Fibroblast of lung (primary cell): Measurements from ENCODE around the gene PHYHD1.

Experiments
- EZH2 ChIP-seq: IDR thresholded peaks from 2 replicates; pipeline ENCODE4 v1.5.1; 2012; ENCODE audit warnings: low read length, control low read depth, mild to moderate bottlenecking; ENCODE audit errors: missing control alignments
- TF ChIP-seq, protein P1 (sequence below), 2 donors: IDR thresholded peaks in 1 of 2; conservative IDR thresholded peaks in 1 of 2; 1 replicate in 1 of 2; 2 replicates in 1 of 2; pipeline ENCODE4 v1.5.1; 2011 to 2012; ENCODE audit warnings: low read length in 2 of 2, control low read depth in 1 of 2, inconsistent platforms in 1 of 2, low read depth in 1 of 2, mild to moderate bottlenecking in 1 of 2

DNA sequence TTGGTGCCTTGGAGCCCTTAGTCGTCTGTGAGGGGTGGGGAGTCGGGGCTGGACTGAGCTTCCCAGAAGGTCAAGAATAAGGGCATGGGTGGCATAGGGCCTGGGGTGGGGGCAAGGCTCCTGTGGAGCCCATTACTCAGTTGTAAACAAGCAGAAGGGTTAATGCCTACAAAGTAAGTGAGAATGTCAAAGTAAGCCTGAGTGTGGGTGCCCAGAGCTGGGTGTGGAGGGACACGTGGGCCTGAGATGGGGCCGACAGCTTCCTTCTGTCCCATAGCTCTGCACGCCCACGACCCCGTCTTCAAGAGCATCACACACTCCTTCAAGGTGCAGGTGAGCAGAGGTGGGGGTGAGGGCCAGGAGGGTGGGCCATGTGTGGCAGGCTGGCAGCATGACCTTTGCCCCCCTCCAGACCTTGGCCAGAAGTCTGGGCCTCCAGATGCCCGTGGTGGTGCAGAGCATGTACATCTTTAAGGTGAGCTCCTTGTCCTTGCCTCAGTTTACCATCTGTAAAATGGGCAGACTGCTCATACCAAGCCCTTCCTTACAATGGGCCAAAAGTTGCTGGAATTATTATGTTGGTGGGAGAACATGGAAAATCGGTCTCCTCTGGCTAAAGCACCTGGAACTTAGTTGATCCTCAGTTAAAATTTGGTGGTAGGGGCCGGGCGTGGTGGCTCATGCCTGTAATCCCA lies 15.5 kb downstream of the PHYHD1 start:
- TF ChIP-seq, protein P1, sequence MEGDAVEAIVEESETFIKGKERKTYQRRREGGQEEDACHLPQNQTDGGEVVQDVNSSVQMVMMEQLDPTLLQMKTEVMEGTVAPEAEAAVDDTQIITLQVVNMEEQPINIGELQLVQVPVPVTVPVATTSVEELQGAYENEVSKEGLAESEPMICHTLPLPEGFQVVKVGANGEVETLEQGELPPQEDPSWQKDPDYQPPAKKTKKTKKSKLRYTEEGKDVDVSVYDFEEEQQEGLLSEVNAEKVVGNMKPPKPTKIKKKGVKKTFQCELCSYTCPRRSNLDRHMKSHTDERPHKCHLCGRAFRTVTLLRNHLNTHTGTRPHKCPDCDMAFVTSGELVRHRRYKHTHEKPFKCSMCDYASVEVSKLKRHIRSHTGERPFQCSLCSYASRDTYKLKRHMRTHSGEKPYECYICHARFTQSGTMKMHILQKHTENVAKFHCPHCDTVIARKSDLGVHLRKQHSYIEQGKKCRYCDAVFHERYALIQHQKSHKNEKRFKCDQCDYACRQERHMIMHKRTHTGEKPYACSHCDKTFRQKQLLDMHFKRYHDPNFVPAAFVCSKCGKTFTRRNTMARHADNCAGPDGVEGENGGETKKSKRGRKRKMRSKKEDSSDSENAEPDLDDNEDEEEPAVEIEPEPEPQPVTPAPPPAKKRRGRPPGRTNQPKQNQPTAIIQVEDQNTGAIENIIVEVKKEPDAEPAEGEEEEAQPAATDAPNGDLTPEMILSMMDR (conservative IDR thresholded peaks at IDR 0.05 in 1 of 2, IDR thresholded peaks at IDR 0.05 in 1 of 2; ENCODE audit: low read depth in 1 of 2, low read length in 2 of 2), result no peak
- TF ChIP-seq EZH2, result no peak
